HG03159 (cell line): Measurements from ENCODE around the gene LYVE1.

ENCODE experiments used
- ATAC-seq: cut with Tn5 transposase; IDR thresholded peaks from one replicate; pipeline ENCODE4 v1.9.1; 2021; ENCODE audit warnings: mild to moderate bottlenecking, moderate library complexity; ENCODE audit not compliant: unreplicated experiment

LYVE1 gene

DNA sequence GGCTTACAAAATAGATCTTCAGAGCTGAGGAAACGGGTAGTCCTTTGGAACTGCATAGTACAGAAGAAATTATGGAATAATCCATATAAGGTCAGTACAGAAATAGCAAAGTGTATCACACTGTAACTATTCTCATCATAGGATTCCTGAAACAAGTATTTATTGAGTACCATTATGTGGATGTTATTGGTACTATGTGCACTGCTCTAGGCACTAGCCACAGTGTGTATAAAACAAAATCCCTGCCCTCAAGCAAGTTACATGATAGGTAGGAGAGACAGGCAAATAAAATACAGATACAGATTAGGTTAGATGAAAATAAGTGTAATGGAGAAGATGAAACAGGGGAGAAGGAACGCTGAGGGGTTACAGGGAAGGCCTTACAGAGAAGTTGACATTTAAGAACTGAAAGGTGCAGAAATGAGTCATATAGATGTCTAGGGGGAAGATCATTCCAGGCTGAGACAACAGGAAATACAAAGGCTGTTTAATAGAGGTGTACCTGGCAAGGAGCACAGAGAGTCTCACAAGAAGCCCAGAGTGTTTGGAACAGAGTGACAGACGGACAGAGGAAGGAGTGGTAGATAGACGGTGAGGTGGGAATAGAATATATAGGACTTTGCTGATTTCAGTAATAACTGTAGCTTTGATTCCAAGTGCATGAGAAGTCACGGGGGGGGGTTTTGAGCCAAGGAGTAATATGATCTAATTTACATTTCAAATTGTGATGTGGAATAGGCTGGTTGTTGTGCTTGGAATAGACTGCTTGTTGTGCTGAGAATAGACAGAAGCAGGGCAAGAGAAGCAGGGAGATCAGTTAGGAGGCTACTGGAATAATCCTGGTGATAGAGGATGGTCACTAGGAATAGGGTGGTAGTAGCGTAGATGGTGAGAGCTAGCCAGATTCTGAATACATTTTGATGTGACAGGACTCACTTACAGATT lies 41.2 kb downstream of the LYVE1 start:
- no peak for ATAC-seq

DNA sequence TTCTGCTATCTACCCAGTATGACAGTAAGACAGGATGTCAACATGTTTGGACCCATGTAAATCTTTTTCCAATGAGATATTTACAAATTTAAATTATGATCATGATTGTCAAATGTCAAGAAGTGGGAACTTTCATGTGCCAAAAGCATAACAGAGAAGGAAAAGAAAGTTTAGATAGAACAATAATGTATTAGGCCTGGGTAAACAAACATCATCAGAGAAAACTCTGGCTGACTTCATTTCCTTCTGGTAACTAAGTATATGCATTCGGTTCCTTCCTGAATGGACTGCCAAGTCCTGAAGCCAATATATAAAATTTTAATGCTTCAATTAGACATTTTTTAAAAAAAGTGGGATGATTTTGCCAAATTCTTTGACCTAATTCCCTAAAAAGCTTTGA lies 44.0 kb downstream of the LYVE1 start:
- ATAC-seq: no peak

DNA sequence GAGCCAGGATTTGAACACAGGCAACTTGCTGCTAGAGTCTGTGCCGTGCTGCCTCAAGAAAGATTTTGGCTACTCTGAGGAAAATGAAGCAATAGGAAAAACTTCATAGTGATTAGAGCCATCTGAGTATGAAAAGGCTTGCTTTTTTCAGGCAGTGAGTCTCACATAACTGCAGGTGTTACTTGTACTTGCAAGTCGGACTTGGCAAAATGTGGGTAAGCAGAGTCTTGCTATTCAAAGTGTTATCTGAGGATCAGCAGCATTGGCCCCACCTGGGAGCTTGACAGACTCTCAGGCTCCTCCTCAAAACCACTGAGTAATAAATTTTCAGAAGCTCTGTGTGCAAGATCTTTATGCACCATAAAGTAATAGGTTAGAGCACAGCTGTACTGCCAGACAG lies 45.5 kb downstream of the LYVE1 start:
- no peak for ATAC-seq

DNA sequence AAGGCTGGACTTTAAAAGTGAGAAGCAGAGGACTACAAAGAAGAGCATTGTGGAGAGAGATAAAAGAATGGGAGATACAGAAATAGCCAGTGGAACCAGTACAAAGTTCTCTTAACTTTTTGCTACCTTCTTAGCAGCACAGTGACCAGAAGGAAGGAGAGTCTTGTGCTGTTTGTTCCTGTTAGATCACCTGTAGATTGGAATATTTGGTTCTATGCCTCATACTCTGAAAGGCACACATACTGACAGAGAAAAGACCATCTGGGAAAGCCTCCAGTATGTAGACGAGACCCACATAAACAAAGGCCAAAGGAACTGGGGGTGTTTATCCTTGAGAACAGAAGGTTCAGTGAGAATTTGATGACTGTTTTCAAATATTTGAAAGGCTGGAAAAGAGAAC lies 46.2 kb downstream of the LYVE1 start:
- no peak for ATAC-seq

DNA sequence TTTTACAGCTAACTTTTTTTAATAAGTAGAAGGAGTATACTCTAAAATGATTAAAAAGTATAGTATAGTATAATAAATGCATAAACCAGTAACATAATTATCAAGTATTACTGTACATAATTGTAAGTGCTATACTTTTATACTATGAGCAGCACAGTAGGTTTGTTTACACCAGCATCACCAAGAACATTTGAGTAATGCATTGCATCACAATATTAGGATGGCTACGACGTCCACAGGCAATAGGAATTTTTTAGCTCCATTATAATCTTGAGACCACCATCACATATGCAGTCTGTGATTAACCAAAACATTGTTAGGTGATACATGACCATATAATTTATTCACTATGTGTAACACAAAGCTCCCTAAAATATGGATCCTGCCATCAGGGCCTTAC lies 47.9 kb downstream of the LYVE1 start:
- ATAC-seq: no peak

DNA sequence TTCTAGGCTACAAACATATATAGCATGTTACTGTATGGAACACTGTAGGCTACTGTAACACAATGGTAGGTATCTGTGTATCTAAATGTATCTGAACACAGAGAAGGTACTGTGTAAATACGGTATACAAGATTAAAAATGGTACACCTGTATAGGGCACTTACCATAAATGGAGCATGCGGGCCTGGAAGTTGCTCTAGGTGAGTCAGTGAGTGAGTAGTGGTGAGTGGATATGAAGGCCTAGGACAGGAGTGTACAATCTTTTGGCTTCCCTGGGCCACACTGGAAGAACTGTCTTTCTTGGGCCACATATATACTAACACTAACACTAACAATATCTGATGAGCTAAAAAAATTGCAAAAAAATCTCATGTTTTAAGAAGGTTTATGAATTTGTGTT lies 48.8 kb downstream of the LYVE1 start:
- ATAC-seq: no peak

DNA sequence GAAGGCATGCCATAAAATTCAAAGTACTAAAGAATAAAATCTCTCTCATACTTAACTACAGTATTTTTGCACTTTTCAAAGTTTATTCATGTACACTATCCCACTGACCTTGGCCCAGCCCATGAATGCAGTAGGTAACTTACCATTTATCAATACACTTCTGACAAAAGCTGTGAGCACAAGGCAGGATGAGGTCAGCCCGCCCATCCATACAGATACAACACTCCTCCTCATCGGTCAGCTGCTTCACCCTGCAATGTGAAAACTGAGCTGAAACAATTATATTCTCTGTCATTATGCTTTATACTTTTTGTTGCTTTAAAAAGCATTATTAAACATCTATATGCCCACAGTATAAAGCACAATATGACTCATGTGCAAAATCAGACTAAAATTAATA lies 49.6 kb downstream of the LYVE1 start:
- ATAC-seq: no peak

DNA sequence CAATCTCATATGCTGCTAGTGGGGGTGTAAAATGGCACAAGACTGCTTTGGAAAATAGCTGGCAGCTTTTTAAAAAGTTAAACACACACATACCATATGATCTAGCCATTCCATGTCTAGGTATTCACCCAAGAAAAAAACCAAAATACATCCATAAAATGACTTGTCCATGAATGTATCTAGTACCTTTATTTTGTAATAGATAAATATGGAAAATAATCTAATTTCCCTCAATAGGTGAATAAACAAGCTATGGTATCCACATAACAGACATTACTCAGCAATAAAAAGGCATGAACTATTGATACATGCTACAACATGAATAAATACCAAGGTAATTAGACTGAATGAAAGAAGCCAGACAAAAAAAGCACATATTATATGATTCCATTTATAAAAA lies 50.3 kb downstream of the LYVE1 start:
- ATAC-seq: no peak

DNA sequence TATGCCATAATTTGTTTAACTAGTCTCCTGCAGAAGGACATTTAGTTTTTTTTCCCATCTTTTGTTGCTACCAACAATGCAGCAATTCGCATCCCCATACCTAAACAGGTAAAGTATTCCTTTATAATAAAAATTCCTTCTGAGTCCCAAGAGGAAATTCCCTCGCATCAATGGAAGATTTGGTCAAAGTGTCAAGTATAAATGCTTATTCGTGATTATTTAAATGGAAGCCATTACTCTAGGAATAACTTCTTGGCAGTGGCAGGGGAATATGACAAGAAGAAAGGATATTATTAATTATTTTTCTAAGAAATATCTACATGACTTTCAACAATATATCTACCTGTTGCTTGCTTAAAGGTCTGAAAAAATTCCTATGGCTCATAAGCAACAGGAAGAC lies 53.0 kb downstream of the LYVE1 start:
- ATAC-seq: no peak

DNA sequence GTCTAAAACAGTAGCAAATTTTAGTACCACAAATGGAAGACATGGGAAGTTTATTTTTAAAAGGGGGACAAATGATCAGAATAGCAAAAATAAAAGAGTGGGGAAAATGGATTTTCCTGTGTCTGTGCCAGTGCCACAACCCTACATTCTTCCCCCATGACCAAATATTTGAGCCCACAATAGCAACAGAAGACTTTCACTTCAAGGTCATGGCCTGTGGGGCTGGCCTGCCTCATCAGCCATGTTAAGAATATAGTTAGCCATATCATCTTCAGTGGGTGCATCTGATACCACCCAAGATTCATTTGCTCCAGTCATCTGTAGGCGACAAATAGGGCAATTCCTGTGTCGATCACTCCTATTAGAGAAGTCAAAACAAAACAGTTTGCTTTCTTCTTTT lies 53.8 kb downstream of the LYVE1 start:
- ATAC-seq: no peak

DNA sequence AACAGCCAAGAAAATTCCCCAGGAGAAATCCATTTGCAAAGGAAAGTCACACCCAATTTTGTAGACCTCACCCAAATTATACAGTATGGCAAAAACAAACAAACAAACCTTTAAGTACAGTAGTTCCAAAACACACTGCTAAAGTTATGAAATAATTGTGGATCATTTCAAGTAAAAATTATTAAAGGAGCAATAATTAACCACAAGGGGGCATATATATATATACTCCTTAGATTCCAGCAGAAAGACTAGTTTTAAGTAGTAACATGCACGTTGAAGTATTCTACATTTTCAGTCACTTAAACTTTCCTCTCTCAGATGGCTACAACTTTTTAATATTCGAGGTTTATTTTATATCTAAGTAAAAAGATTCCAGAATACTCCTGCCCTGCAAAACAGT lies 54.3 kb downstream of the LYVE1 start:
- ATAC-seq: no peak

DNA sequence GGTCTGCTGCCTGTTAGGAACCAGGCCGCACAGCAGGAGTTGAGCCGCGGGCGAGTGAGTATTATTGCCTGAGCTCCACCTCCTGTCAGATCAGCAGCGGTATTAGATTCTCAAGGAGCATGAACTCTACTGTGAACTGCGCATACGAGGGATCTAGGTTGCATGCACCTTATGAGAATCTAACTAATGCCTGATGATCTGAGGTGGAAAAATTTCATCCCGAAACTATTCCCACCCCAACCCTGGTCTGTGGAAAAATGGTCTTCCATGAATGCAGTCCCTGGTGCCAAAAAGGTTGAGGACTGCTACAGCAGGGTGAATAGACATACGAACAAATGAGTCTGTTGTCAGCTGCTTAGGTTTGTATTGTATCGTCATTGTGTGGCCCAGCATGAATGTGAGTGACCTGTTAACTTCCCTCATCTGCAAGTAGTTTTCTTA lies 57.3 kb downstream of the LYVE1 start:
- ATAC-seq: no peak
